NCI-H1105 treated with DMSO at 0.1 percent for 48 hours (cell line): ENCODE measurements around the gene XRN1.
"Not testable (repeated sequence)": the region's sequence is repeated elsewhere in the genome, so short reads cannot be mapped to it uniquely, and the experiment has no call there.

ENCODE experiments used
- DNase-seq: peaks from one replicate; lab custom pipeline; 2025; lab: John Stamatoyannopoulos, UW

The XRN1 gene

GRCh38 chr3:142434503-142434902, 13.3 kb downstream of the XRN1 start:
- DNase-seq, result no peak

DNA sequence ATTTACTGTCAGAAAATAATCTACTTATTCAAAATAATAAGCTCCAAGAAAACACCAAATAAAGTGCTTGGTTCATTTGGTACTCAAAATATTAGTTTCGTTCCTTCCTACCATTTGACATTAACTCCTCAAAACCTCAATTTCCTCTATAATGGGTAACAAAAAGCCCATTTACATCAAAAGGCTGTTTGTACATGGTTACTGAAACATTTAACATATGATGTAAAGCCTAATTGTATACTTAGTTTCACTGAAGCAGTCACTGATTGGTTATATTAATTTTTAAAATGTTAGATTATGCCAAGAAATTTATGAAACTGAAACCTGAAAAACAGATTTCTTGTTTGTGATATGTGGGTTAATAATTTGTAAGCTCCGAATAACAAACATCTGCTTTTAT, 14.7 kb downstream of the XRN1 start:
- no peak for DNase-seq

DNA sequence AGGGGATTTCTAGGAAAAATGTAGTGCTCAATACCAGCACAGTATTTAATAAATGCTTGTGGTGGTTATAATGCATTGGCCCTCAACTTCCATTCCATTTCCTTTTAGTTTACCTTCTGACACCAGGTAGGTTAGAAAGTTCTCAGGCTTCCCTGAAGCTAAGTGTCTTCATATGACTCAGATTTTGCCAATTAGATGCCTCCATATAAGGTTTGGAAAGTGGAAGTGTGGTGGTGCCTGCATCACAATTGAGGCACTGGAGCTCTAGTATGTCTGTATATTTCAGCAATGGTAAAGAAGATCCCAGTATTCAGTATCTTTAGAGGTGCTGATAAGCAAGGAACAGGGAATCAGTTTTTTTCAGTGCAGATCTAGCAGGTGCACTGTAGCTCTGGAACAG, 18.3 kb downstream of the XRN1 start:
- DNase-seq, result no peak

DNA sequence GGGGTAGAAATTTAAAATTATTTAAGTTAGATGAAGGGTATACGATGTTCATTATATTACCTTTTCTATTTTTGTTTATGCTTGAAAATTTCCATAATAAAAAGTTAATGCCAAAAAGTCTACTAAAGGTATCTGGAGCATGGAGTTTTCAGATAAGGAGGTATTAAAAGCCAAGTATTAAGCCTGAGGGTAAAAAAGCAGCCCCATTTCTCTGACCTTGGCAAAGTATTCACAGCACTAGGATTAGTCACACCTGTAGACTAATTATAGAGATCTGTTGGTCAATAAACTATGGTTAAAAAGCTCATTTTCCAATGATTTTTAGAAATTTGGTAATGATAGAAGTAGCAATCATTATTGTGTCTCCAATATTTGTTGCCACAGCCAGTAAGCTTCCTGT, 23.1 kb downstream of the XRN1 start:
- no peak for DNase-seq

DNA sequence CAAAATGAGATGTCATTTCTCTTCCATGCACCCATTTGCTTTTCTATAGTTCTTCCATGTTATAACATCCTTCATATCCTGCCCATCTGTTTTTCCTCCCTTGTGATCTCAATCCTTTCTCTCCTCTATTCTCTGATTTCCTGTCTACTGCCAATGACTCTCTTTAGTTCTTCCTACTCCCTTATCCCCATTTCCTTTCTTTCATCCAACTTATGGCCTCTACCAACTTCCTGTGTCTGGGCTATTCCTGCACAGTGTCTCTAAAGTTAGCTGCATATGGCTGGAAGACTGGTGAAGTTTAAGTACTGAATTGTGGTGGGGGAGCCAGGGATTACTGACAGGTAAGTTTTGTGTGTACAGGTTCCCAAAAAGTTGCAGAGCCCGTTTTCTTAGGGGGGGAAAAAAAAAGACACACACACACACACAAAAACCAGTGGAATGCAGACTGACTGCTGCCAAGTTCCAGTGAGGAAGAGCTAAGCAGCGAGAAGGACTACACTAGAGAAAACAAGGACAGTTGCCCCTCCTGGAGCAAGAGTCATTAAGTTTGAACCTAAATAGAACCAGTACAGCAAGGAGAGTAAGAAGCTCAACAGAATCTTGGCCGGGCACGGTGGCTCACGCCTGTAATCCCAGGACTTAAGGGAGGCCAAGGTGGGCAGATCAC, 28.8 kb downstream of the XRN1 start:
- DNase-seq, result no peak

- DNase-seq, result no peak
These were observed 30.5 kb downstream of the XRN1 start for GRCh38 chr3:142417302-142417701.

DNA sequence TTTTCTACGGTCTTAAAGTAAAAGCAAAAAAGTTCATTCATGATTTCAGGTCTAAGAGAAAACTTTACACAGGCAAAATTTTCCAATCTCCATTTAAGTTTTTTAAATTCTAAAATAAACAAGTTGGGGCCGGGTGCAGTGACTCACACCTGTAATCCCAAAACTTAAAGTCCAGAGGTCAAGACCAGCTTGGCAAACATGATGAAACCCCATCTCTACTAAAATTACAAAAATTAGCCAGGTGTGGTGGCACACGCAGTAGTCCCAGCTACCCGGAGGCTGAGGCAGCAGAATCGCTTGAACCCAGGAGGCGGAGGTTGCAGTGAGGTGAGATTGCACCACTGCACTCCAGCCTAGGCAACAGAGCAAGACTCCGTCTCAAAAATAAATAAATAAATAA, 47.3 kb downstream of the XRN1 start:
- DNase-seq, result not testable (repeated sequence)

- no peak for DNase-seq
These were observed 52.8 kb downstream of the XRN1 start for GRCh38 chr3:142394921-142395622.

DNA sequence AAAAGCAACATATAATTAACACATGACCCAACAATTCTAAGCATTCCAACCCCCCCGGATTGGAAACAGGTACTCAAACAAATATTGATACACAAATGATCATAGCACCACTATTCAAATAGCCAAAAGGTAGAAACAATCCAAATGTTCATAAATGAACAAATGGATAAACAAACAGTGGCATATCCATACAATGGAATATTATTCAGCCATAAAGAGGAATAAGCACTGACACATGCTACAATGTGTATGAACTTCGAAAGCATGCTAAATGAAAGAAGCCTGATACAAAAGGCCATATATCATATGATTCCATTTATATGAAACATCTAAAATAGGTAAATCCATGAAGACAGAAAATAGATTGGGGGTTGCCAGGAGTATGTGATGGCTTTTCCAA, 62.8 kb downstream of the XRN1 start:
- no peak for DNase-seq

DNA sequence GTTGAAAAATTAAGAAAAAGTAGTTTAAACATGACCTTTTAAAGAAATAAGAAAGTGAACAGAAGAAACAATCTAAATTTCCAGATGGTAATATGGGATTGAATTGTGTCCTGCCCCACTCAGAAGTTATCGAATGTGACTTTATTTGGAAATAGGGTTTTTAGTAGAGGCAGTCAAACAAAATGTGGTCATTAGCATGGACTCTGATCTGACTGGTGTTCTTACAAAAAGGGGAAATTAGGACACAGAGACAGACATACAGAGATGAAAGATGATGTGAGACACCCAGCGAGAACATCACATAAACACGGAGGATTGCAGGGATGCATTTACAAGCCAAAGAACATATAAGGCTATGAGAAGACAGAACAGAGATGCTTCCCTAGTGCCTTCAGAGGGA, 73.2 kb downstream of the XRN1 start:
- no peak for DNase-seq

DNA sequence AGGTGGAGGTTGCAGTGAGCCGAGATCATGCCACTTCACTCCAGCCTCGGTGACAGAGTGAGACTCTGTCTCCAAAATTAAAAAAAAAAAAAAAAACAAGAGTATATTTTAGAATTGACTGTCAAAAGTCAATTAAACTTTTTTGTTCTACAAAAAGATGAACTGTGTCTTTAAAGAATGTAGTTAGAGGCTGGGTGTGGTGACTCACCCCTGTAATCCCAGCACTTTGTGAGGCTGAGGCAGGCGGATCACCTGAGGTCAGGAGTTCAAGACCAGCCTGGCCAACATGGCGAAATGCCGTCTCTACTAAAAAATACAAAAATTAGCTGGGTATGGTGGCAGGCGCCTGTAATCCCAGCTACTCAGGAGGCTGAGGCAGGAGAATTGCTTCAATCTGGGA, 78.3 kb downstream of the XRN1 start:
- not testable (repeated sequence) for DNase-seq

DNA sequence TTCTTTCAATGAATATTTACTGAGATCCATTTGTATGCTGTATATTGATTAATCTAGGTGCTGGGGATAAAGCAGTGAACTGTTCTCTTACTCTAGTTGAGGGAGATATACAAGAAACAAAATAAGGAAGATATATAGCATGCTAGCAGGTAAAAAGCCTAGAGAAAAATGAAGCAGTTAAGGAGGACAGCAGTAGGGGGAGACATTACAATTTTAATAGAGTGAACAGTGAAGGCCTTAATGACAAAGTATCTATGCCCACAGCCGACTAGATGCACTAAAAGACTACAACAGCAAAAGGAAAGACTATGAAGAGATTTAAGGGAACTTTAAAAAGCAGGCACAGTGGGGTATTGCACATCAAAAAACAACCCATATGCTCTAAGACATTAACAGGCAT, 81.4 kb downstream of the XRN1 start:
- DNase-seq, result peak; percentile 34

DNA sequence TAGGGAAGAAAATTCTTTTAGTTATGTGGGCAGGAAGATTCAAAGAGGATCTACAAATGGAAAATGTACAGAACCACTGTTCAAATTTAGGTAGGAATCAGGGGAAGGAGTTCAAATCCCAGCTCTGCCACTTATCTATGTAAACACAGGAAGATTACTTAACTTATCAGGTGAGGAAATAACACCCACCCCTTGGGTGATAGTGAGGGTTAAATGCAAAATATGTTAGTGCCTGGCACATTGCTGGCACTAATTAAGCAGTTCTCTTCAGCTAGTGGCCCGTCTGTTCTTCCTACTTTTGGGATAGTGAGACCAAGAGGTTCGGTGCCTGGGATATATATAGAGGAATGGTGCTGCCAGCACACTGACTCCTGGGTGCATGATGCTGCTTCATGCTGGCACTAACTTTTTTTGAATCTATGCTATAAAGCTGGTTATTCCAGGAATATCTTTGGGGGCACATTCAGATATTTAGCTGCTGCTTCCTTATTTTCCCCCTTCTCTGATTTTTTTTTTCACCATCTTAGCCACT, 83.8 kb downstream of the XRN1 start:
- no peak for DNase-seq

GRCh38 chr3:142363433-142363832, 84.4 kb downstream of the XRN1 start:
- not testable (repeated sequence) for DNase-seq

GRCh38 chr3:142359367-142359766, 88.5 kb downstream of the XRN1 start:
- DNase-seq, result no peak

DNA sequence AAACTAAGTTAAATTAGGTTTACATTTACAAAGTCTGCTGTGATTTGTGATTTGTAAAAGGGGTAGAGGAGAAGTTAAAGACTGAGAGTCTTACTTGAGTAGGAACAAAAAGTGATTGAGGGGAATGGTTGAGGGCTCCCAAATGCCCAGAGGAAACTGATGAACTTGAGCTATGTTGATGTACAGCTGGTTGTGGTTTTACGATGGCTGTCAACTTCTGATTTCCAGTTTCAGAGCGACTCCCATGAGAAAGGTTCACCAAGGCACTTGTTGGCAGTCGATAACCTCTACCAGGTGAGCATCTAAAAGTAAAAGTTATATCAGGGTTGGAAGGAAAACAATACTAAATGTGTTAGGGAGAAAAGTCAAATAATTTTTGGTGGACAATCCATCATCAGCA, 91.0 kb downstream of the XRN1 start:
- DNase-seq, result no peak

DNA sequence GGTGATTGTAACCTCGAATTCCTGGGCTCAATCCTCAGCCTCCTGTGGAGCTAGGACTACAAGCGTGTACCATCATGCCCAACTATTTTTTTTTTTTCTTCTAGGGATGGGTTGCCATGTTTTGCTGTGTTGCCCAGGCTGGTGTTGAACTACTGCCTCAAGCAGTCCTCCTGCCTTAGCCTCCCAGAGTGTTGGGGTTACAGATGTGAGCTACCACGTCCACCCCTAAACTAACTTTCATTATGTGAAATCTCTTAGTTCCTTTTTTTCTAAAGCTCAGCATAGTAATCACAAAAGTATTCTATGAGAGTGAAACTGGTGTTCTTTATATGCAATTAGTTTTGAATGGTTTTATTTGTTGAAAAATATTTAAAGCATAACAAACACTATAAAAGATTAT, 92.1 kb downstream of the XRN1 start:
- no peak for DNase-seq

- no peak for DNase-seq
These were observed 93.8 kb downstream of the XRN1 start for GRCh38 chr3:142354076-142354475.

GRCh38 chr3:142353571-142353970, 94.3 kb downstream of the XRN1 start:
- DNase-seq, result no peak

DNA sequence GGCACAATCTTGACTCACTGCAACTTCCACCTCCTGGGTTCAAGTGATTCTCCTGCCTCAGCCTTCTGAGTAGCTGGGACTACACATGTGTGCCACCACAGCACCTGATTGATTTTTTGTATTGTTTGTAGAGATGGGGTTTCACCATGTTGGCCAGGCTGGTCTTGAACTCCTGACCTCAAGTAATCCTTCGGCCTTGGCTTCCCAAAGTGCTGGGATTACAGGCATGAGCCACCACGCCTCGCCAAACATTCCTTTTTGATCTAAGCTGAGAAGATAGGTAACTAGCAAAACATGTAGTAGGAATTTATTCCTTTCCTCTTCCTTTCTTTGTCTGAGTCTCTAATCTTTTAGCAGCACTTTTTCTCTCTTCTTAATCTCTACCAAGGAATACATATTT, 95.1 kb downstream of the XRN1 start:
- not testable (repeated sequence) for DNase-seq

DNA sequence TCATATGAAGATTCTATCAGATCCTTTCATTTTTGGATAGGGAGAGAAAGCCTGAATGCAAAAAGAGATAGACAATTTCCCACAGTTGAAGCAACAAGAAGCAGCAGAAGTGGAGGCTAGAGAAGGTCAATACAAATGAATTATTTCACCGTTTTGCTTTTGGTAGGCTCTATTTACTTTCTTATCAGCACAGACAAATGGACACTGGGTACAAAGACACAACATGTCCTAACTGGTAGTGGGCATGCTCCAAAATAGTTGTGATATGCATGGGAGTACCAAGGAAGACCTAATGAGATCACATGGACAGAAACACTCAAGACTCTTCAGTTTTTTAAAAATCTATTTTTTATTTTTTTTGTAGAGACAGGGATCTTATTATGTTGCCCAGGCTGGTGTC, 99.4 kb downstream of the XRN1 start:
- no peak for DNase-seq

- DNase-seq, result no peak
These were observed 109.8 kb downstream of the XRN1 start for GRCh38 chr3:142337994-142338393.

- no peak for DNase-seq
These were observed 115.4 kb downstream of the XRN1 start for GRCh38 chr3:142332390-142332789.
